ENCODE results near the gene HSPA12A. TPM values are rescaled to one million over a fixed set of nuclear protein-coding genes. Genes with fewer than 3 reads are reported as not detected.

HSPA12A gene
- total RNA-seq, 2 experiments from 2014 or later = 0.06 to 0.08 TPM

GRCh38 chr10:116686632-116687031, 55.7 kb downstream of the HSPA12A start:
- Mint-ChIP-seq H3K4me3 (no peak overlapping the region), H3K4me1 (peaks cover 2% of the 10 kb centered on the region), H3K36me3 (no peaks in the 10 kb centered on the region), H3K27ac (no peak overlapping the region), H3K27me3 (peaks cover 49% of the 10 kb centered on the region), H3K9me3 (no peaks in the 10 kb centered on the region)
- no peak for DNase-seq

DNA sequence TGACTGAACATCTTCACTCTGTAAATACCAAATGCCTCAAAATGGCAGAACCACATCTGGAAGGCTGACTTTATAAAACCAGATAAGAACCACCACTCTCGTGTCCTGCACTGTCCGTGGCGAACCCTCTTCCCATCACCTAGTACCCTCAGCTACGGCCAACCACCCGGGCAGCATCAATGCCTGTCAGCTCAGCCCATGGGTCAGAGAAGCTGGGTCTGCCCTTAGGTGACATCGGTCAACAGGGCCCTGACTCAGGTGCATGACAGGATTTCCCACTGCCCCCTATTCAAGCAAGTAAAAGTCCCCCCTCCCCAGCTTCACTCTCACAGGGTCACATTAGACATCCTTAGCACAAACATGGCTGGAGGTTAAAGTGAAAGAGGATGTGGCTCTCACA, 56.6 kb downstream of the HSPA12A start:
- H3K36me3 Mint-ChIP-seq = no peaks in the 10 kb centered on the region
- H3K4me3 Mint-ChIP-seq = no peak overlapping the region
- no peak for DNase-seq
- peaks cover 2% of the 10 kb centered on the region for H3K4me1 Mint-ChIP-seq
- no peaks in the 10 kb centered on the region for H3K9me3 Mint-ChIP-seq
- peaks cover 44% of the 10 kb centered on the region for H3K27me3 Mint-ChIP-seq
- no peak overlapping the region for H3K27ac Mint-ChIP-seq

GRCh38 chr10:116684781-116685180, 57.6 kb downstream of the HSPA12A start:
- peaks cover 2% of the 10 kb centered on the region for H3K4me1 Mint-ChIP-seq
- no peak overlapping the region for H3K27ac Mint-ChIP-seq
- H3K27me3 Mint-ChIP-seq = peaks cover 37% of the 10 kb centered on the region
- H3K36me3 Mint-ChIP-seq = no peaks in the 10 kb centered on the region
- H3K9me3 Mint-ChIP-seq = no peaks in the 10 kb centered on the region
- no peak for DNase-seq
- H3K4me3 Mint-ChIP-seq = no peak overlapping the region

DNA sequence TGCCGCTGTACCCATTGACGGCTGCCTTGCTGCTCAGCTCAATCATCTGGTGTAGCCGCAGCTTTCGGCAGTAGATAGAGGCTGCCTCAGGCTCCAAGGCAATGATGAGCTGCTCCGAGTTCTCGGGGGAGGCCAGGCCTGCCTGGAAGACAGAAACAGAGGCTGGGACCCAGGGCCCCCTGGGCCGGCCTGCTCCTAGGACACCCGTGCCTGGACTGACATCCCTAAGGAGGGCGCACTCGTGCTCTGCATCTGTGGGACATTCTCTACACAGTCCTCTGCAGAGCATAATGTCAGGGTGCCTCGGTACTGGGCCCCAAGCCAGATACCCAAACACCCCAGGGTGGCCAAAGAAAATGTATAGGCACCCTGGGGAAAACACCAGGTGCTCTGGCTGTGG, 58.5 kb downstream of the HSPA12A start:
- Mint-ChIP-seq H3K9me3 (no peaks in the 10 kb centered on the region), H3K4me1 (peaks cover 2% of the 10 kb centered on the region), H3K36me3 (no peaks in the 10 kb centered on the region)

DNA sequence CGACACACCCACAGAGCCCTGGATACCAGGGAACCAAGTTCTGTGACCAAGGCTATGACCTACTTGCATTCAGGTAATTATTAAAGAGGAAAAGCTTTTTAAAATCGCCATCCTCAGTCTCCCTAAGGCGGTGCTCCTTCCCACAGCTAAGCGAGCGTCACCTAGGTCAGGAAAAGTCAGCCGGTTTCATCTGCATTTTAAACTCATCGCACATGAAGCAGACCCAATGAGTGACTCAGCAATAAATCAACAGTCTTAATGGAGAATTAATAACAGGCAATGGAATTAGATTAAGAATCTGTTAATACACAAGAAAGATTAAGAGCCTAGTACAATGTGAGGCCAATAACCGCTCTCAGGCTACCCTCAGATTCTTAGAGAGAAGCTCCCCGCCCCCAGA, 59.2 kb downstream of the HSPA12A start:
- Mint-ChIP-seq H3K27me3 (peaks cover 26% of the 10 kb centered on the region), H3K9me3 (no peaks in the 10 kb centered on the region), H3K27ac (no peak overlapping the region), H3K36me3 (no peaks in the 10 kb centered on the region), H3K4me1 (peaks cover 2% of the 10 kb centered on the region), H3K4me3 (no peak overlapping the region)
- DNase-seq = no peak

More for the DNA sequence above, 58.5 kb downstream of the HSPA12A start:
- Mint-ChIP-seq H3K4me3 (no peak overlapping the region), H3K27ac (no peak overlapping the region), H3K27me3 (peaks cover 30% of the 10 kb centered on the region)
- DNase-seq = no peak

DNA sequence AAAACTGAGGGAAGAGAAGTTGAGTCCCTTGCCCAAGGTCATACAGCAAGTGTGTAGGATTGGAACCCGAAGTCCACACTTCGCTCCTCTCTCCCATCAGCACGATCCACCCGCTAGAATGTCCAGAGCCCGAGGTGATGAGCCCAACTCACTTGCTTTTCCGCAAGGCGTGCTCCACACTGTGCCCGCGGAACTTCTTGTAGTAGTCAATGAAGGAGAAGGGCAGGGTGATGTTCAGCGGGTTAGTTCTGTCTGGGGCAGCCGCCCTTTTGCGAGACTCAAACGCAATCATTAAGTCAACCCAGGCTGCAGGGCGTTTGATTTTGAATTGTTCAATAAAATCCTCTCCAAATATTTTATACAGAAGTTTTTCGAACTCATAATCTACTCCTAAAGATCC, 63.0 kb downstream of the HSPA12A start:
- Mint-ChIP-seq H3K27me3 (peaks cover 11% of the 10 kb centered on the region), H3K4me3 (no peak overlapping the region), H3K4me1 (peaks cover 2% of the 10 kb centered on the region), H3K36me3 (no peaks in the 10 kb centered on the region), H3K9me3 (no peaks in the 10 kb centered on the region), H3K27ac (no peak overlapping the region)
- DNase-seq = no peak

GRCh38 chr10:116676633-116677032, 65.7 kb downstream of the HSPA12A start:
- H3K9me3 Mint-ChIP-seq = no peaks in the 10 kb centered on the region
- no peak for DNase-seq
- H3K27me3 Mint-ChIP-seq = peaks cover 9% of the 10 kb centered on the region
- no peak overlapping the region for H3K27ac Mint-ChIP-seq
- no peaks in the 10 kb centered on the region for H3K36me3 Mint-ChIP-seq
- no peaks in the 10 kb centered on the region for H3K4me1 Mint-ChIP-seq
- no peak overlapping the region for H3K4me3 Mint-ChIP-seq

GRCh38 chr10:116676118-116676517, 66.2 kb downstream of the HSPA12A start:
- DNase-seq = no peak
- H3K27ac Mint-ChIP-seq = no peak overlapping the region
- no peak overlapping the region for H3K4me3 Mint-ChIP-seq
- H3K36me3 Mint-ChIP-seq = no peaks in the 10 kb centered on the region
- no peaks in the 10 kb centered on the region for H3K9me3 Mint-ChIP-seq
- H3K27me3 Mint-ChIP-seq = peaks cover 12% of the 10 kb centered on the region
- no peaks in the 10 kb centered on the region for H3K4me1 Mint-ChIP-seq

GRCh38 chr10:116674901-116675423, 67.4 kb downstream of the HSPA12A start:
- peaks cover 18% of the 10 kb centered on the region for H3K27me3 Mint-ChIP-seq
- no peak overlapping the region for H3K4me3 Mint-ChIP-seq
- H3K36me3 Mint-ChIP-seq = no peaks in the 10 kb centered on the region
- no peak overlapping the region for H3K27ac Mint-ChIP-seq
- no peaks in the 10 kb centered on the region for H3K4me1 Mint-ChIP-seq
- no peak for DNase-seq
- no peaks in the 10 kb centered on the region for H3K9me3 Mint-ChIP-seq

DNA sequence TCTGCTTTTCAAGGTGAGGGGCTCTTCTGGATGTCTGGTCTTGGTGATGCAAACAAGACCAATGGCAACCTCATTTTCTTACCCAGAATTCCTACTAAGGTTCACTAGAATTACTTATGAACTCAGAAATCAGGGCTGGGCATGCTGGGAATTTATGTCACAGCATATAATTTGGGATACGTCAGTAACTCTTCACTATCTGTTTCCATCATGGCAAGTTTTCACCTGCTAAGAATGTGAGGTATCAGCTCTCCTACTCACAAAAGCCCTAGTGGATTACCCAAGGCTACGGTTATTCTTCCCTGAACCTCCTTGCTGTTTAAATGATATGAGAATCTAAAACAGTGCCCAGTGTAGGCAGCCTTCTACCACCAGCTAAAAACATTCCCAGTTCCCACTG, 68.5 kb downstream of the HSPA12A start:
- H3K36me3 Mint-ChIP-seq = no peaks in the 10 kb centered on the region
- peaks cover 24% of the 10 kb centered on the region for H3K27me3 Mint-ChIP-seq
- H3K9me3 Mint-ChIP-seq = no peaks in the 10 kb centered on the region
- no peaks in the 10 kb centered on the region for H3K4me1 Mint-ChIP-seq
- no peak overlapping the region for H3K27ac Mint-ChIP-seq
- no peak overlapping the region for H3K4me3 Mint-ChIP-seq
- DNase-seq = no peak

GRCh38 chr10:116672891-116673290, 69.5 kb downstream of the HSPA12A start:
- no peak overlapping the region for H3K4me3 Mint-ChIP-seq
- H3K27me3 Mint-ChIP-seq = peaks cover 29% of the 10 kb centered on the region
- H3K9me3 Mint-ChIP-seq = no peaks in the 10 kb centered on the region
- no peaks in the 10 kb centered on the region for H3K36me3 Mint-ChIP-seq
- H3K27ac Mint-ChIP-seq = no peak overlapping the region
- no peaks in the 10 kb centered on the region for H3K4me1 Mint-ChIP-seq
- DNase-seq = no peak

GRCh38 chr10:116671274-116671926, 71.0 kb downstream of the HSPA12A start:
- DNase-seq = no peak
- Mint-ChIP-seq H3K27ac (no peak overlapping the region), H3K4me3 (no peak overlapping the region), H3K9me3 (no peaks in the 10 kb centered on the region), H3K27me3 (peaks cover 29% of the 10 kb centered on the region), H3K4me1 (no peaks in the 10 kb centered on the region), H3K36me3 (no peaks in the 10 kb centered on the region)

DNA sequence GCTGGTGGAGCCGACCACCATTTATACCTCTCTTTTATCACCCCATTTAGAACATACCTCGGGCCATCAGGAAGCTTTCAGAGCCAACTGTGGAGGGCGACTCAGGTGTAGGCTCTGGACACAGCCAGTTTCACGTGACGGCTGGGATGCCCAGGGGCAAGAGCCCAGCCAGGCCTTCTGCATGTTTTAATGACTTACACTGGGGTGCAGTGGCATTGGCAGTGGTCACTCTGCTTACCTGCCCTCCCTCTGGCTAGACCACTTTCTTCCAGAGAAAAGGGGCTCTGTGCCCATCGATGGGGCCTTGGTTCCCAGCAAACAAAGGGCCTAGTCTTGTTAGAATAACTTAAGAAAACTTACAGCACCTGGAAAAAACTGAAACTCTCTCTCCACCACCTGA, 71.7 kb downstream of the HSPA12A start:
- H3K27ac Mint-ChIP-seq = no peak overlapping the region

GRCh38 chr10:116669832-116670644, 72.3 kb downstream of the HSPA12A start:
- Mint-ChIP-seq H3K9me3 (no peaks in the 10 kb centered on the region), H3K27ac (no peak overlapping the region), H3K27me3 (peaks cover 30% of the 10 kb centered on the region), H3K4me1 (no peaks in the 10 kb centered on the region), H3K36me3 (no peaks in the 10 kb centered on the region), H3K4me3 (no peak overlapping the region)
- DNase-seq = no peak

More for the DNA sequence above, 71.7 kb downstream of the HSPA12A start:
- Mint-ChIP-seq H3K9me3 (no peaks in the 10 kb centered on the region), H3K36me3 (no peaks in the 10 kb centered on the region), H3K27me3 (peaks cover 29% of the 10 kb centered on the region), H3K4me1 (no peaks in the 10 kb centered on the region), H3K4me3 (no peak overlapping the region)
- no peak for DNase-seq

DNA sequence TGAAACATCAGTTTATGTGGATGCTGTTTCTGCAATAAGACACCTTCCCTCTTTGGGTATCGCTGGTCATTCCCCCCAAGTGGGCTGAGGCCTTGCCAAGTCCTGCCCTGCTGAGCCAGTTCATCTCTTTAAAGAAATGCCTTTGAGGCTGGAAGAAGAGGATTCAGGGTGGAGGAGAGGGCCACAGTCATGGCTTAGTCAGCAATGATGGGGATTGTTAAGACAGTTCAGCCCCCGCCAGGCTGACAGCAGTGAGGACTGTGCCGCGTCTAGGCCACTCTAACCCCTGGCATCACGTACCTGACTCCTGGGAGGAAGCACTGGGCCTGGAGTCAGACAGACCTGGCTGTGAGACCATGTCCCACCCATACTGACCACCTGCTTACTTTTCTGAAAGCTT, 73.3 kb downstream of the HSPA12A start:
- Mint-ChIP-seq H3K9me3 (no peaks in the 10 kb centered on the region), H3K27me3 (peaks cover 37% of the 10 kb centered on the region), H3K4me3 (no peak overlapping the region), H3K4me1 (no peaks in the 10 kb centered on the region), H3K36me3 (no peaks in the 10 kb centered on the region), H3K27ac (no peak overlapping the region)
- no peak for DNase-seq
